C1 segment of cervical spinal cord (tissue), 14 donors: ENCODE data around the gene KRTAP5-9.
"Not testable (repeated sequence)": the region's sequence is repeated elsewhere in the genome, so short reads cannot be mapped to it uniquely, and the experiment has no call there.

Experiments
- DNase-seq, 14 donors: peaks; one replicate each; lab custom pipeline; 2025; lab: John Stamatoyannopoulos, UW

Gene KRTAP5-9

GRCh38 chr11:71534711-71535608 lies 13.3 kb upstream of the KRTAP5-9 start:
- DNase-seq, result not testable (repeated sequence)

- no peak for DNase-seq
These were observed 12.4 kb upstream of the KRTAP5-9 start for GRCh38 chr11:71535825-71536224.

GRCh38 chr11:71537537-71537936 lies 10.7 kb upstream of the KRTAP5-9 start:
- DNase-seq, result no peak

GRCh38 chr11:71537977-71538665 lies 10.1 kb upstream of the KRTAP5-9 start, which contains the start of gene KRTAP5-8:
TSS of gene KRTAP5-8 (plus strand) at chr11:71538025. CDS start at chr11:71538056, 31 bp downstream.
- not testable (repeated sequence) for DNase-seq

GRCh38 chr11:71538666-71538990 lies 9.6 kb upstream of the KRTAP5-9 start:
- no peak for DNase-seq

- DNase-seq, result no peak
These were observed 9.2 kb upstream of the KRTAP5-9 start for GRCh38 chr11:71539017-71539416.

GRCh38 chr11:71539971-71540370 lies 8.2 kb upstream of the KRTAP5-9 start:
- DNase-seq, result not testable (repeated sequence)

- not testable (repeated sequence) for DNase-seq
These were observed 7.5 kb upstream of the KRTAP5-9 start for GRCh38 chr11:71540521-71541304.

GRCh38 chr11:71542382-71542781 lies 5.8 kb upstream of the KRTAP5-9 start:
- no peak for DNase-seq

- DNase-seq, result no peak
These were observed 5.1 kb upstream of the KRTAP5-9 start for GRCh38 chr11:71542879-71543777.

- no peak for DNase-seq
These were observed 4.4 kb upstream of the KRTAP5-9 start for GRCh38 chr11:71543866-71544265.

- no peak for DNase-seq
These were observed 3.5 kb upstream of the KRTAP5-9 start for GRCh38 chr11:71544525-71545214.

- DNase-seq, result no peak
These were observed 2.7 kb upstream of the KRTAP5-9 start for GRCh38 chr11:71545405-71545966.

GRCh38 chr11:71548716-71549151 lies 514 bp downstream of the KRTAP5-9 start:
- DNase-seq, result no peak

- no peak for DNase-seq
These were observed 3.5 kb downstream of the KRTAP5-9 start for GRCh38 chr11:71551711-71552110.

- DNase-seq, result no peak
These were observed 6.8 kb downstream of the KRTAP5-9 start for GRCh38 chr11:71554996-71555395.

- DNase-seq, result no peak
These were observed 7.3 kb downstream of the KRTAP5-9 start for GRCh38 chr11:71555508-71555907.

- DNase-seq, result no peak
These were observed 7.8 kb downstream of the KRTAP5-9 start for GRCh38 chr11:71556018-71556417.

- no peak for DNase-seq
These were observed 9.0 kb downstream of the KRTAP5-9 start for GRCh38 chr11:71557257-71557656.

GRCh38 chr11:71558996-71559395 lies 10.8 kb downstream of the KRTAP5-9 start:
- peak in 3 of 14 donors; percentile 7 to 50 (median 14) for DNase-seq
